Epidermal melanocyte (primary cell): ENCODE results near the gene LCN9.

Experiments
- DNase-seq: peaks from one replicate; pipeline ENCODE4 v3.0.0; 2011; ENCODE audit warnings: low spot score; ENCODE audit not compliant: insufficient read length

Gene LCN9

DNA sequence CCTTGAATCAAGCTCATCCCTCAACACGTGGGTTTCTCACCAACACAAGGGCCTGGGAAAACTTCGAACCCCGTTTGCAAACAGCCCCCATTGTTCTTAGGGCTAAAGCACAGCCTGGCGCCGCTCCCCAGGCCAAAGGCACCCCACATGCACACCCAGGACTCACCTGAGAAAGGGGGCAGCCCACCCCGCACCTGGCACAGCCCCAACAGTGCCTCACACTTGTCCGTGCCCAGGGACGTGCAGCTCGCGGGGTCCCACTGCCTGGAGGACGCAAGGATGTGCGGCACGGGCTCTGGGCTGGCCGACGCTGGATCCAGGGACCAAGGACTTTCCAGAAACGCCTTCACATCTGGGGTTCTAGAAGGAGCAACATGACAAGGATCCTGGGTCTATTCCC is 33.3 kb downstream of the LCN9 start:
- DNase-seq = no peak

DNA sequence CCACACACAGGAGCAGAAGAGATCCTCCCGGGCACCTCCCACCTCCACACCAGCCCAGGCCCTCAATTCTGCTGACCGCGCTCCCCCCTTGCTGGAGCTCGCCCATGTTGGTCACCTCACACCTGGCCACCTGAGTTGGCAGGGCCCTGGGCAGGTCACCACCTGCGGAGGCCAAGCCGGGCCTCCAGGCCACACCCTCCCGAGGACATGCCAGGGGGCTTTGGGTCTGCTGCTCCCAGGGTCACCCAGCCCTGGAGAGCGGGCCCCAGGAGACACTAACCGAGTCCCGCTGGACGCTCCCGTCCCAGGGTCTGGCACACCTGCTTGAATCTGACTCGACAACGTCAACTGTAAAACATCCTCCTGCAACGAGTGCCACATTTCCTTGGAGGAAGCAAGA is 34.1 kb downstream of the LCN9 start:
- no peak for DNase-seq

DNA sequence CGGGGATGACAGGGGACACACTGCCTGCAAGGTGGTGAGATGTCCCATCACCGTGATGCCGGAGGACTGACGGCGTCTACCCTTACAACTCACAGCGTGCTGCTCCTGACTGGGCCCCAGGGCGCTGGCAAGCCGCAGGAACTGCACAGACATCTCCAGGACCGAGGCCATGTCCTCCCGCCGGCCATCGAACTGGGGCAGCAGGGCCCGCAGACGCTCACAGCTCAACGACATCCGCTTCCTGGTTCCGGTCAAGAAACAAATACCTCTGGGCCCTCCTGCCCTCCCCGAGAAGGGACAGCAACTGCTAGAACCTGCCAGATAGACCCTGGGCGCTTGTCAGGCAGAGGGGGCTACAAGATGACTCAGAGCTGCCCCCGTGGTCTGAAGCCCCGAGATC is 35.1 kb downstream of the LCN9 start:
- DNase-seq = no peak

DNA sequence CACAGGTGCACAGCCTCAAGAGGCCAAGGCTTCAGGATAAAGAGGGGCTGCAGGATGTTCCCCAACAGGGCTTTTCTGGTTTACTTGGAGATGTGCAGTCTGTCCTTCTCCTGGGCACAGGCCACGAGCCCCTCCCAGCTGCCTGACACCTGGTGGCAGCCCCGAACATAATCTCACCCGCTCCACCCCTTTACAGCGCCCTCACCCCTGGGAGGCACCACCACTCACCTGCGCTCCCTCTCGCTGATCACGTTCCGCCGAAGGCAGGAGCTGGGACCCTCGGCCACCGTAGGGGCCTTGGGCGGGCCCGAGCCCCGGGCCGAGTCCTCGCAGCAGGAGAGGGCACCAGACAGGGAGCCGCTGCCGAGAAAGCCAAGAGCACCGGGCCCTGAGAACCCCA is 35.7 kb downstream of the LCN9 start:
- DNase-seq = no peak

DNA sequence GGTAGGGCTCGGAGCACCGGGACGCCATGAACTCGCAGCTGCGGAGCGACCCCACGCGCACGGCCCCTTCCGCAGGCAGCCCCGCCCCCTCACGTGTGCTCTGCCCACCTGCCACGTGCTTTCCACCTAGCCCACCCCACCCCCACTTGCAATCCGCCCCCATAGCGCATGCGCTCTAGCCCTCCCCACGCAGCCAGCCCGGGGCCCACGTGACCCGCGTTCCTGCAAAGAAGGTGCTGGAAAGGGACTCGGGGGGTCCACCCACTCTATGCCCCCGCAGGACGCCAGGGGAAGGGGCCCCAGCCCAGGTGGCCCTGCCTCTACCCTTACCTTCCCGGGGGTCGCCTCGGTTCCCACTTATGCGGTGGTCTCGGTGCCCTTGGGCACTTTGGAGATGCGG is 36.3 kb downstream of the LCN9 start, which contains the start of gene SOHLH1:
Gene SOHLH1, minus strand, starts transcription at position 42 of the 400 bp plus-strand sequence. Its CDS starts 14 bp downstream, at position 28.
- no peak for DNase-seq

DNA sequence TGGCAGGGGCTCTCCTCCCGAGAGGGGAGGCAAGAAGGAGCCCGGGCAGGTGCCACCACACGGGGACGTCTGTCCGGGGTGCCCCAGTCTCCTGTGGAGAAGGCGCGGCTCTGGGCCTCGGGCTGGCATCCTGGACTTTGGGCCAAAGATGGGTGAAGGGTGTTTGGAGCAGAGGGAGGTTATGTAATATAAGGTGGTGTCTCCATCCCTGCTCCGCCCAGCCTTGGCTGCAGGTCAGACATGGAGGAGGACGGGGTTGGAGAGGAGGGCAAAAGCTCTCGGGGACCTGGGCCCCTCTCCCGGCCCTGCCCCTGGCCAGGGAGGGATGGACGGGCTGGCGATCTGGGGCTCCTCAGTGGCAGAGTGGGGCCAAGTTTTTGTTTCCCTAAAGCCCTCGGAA is 37.4 kb downstream of the LCN9 start:
- no peak for DNase-seq

DNA sequence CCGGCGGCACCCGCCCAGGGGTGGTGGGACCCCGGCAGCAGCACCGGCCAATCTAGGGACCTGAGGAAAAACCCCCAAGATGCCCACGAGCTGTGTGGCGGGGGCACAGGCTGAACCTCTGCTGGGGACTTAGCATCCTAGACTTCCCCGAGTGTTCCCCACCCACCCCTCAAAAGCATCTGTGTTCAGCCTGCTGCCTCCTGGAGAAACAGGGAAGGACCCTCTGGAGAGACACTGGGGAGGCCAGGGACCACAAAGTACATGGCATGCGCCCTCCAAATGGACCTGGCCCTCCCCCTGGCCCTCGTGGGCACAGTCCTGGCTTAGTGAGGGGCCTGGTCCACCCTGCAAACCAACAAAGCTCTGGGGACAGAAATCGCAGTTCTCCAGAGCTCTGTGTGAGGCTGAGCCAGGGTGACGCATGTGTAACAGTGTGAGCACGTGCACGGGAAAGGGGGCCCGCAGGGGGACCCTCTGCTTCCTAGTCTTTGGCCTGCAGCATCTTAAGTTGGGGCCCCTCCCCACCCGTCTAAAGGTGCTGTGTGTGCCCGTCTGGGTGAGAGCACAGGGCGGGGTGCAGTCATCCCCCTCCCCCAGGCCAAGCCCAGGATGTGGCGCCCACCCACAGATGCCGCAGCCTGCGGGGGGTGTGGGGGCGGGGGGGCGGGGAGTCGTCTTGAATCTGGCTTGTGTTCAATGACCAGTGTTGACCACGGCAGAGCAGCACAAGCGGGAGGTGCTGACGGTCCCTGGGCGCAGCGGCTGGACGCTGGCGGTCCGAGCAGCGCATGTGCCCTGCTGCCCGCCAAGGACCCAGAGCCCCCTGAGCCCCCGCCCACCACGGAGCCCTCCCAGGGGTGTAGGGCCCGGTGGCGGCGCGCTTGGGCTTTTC is 38.2 kb downstream of the LCN9 start:
- DNase-seq = no peak

DNA sequence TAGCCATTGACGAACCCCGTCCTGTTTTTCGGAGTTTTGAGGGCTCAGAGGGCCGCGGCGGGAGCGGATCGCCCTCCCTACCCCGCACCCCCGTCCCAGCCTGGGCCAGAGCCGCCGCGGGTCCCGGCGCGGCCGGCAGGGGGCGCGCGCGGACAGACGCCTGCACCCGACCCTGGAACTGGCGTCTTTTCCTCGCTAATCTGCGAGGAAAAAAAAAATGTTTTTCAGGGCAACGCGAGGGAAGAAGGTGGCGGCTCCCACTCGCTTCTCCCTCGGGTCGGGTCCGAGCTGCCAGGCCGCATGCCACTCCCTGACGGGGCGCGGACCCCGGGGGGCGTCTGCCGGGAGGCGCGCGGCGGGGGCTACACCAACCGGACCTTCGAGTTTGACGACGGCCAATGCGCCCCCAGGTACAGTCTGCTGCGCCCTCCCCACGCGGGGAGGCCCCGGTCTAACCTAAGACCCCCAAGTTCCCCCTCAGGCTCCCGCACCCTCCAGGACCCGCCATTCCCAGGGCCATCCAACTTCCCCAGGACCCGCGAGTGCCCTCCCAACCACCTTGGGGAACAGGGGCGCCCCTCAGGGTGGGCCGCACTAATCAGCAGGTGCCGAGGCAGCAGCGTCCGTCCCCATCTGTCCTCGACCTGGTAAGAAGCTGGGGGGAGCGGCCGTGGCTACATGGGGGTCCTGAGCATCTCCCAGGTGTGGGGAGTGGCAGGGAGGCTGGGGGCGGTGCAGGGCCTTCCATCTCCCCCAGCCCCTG is 39.0 kb downstream of the LCN9 start, which contains the start of gene KCNT1:
Gene KCNT1, plus strand, starts transcription at position 227 of the 763 bp plus-strand sequence. Its CDS starts 74 bp downstream, at position 301.
- peak; percentile 89 for DNase-seq

DNA sequence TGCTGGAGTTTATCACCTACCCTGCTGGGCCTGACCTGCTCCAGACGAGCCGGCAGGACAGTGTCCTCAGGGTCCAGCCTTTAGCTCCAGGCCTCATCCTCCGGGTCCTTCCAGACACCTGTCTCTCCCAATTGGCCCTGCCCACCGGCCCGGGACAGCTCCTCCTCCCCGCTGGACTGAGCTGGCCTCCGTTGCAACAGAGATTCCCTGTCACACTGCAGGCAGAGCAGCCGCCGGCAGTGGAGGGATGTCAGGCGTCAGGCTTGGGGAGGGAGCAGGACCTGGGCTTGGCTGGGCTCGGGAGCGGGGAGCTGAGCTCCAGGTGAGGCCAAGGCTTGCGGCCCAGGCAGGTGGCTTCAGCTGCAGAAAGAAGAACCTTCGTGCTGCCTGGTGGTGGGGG is 40.6 kb downstream of the LCN9 start:
- no peak for DNase-seq

DNA sequence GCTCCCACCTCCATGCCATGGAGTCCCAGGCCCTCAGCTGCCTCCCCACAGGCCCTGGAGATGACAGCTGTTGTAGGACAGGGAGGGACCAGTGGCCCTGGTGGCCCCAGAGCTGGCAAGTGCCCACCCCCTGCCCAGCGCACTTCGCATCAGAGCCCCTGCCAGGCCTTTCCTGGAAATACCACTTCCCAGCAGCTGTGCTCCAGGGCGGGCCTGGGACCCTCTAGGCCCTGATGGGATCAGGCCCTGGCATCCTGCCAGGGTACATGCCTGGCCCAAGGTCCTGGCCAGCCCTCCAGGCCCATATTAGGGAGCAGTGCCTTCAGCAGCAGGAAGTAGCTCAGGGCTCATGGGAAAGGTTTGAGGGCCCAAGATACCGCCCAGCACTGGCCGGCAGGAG is 41.4 kb downstream of the LCN9 start:
- no peak for DNase-seq

DNA sequence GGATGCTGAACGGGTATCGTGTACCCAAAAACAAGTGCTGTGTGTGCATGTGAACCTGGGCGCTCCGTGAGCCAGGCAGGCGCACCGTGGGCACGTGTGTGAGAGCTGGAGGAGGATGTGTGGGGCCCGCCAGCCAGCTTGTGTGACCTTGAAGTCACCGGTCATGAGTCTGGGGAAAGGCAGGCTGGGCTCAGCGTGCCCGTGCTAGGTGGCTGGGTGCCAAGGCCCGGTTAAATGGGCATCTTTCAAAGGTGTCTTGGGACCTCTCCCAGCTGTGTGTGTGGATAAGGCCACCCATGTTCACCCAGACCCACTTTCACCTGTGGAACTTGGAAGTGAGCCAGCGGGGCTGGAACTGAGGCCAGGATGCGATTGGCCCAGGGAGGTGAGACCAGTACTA is 42.3 kb downstream of the LCN9 start:
- no peak for DNase-seq

DNA sequence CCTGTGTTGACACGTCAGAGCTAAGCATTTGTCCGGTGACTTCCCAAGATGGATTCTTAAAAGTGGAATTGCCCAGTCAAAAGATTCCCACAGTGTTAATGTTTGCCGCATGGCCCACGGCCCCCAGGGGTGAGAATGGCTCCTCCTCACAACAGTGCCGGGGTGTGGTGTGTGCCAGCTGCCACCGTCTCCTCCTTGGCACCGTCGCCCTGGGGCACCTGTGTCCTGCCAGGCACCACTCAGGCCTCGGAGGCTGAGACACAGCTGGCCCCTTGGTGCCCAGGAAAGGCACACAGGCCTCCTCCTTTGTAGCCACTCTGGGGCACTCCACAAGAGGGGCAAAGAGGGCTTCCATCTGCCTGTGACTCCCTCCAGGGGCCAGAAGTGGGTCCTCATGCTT is 43.2 kb downstream of the LCN9 start:
- no peak for DNase-seq

DNA sequence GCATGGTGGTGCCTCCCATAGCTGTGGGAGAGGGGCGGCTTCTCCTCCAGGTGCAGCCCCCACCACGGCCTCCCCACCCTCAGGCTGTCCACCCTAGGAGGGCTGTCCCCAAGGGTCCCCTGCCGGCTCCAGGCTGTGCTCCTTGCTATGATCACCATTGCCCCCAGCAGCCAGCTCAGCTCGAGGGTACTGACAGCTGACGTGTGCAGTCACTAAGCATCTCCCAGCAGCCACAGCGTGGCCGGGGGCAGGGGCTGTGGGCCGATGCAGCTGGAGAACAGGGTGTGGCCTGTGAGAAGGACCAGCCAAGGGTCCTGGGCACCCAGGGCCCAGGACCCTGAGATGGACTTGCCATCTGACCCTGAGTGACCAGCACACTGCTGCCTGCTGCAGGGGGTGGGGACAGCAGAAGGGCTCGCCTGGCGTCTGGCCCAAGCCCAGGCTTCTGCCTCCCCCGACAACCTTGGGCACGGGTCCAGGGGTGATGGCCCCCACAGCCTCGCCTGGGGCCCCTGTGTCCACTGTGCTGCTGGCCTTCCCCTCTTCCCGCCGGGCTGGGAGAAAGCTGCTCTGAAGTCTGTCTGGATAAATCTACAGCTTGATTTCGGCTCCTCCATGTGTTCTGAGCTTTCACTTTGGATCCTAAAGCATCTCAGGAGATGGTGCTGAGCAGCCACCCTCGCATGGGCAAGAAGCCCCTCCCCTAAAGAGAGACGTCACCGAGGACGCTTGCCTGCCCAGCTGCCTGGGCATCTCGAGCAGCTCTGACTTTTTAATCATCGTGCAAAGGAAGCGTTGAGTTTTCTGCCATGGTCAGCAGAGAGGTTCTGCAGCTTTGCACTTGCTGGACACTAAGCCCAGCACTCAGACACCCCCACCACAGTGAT is 44.4 kb downstream of the LCN9 start:
- DNase-seq = no peak

DNA sequence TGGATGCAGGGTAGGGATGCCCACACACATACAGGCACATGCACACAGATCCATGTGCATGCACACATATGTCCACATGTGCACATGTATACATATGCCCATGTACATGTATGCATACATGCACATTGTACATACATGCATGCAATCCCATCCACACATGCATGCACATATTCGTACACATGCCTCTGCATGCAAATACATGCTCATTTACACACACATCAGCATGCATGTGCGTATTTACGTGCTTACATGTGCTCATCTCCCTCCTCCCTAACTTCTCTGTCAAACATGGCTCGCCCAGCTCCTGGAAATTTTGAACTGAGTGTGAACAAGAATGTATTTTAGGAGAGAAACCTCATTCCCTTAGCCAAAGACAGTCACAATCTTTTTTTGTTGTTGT is 45.1 kb downstream of the LCN9 start:
- no peak for DNase-seq

DNA sequence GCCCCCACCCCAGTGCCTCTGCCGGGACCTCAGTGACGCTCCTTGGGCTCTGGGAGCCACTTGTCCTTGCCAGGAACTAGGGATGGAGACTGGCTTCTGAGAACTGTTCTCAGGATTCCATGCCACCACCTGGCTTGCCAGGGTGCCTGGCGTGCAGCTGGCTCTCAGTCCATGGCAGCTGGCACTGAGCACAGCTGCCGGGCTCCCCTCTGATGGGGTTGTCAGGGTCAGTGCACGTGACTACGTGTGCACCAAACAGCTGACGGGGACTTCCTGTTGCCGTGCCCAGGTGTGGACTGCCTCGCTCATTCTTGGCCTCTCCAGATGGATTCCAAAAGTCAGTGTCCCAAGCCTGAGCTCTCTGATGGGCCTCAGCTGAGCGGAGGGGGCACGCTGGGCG is 48.3 kb downstream of the LCN9 start:
- no peak for DNase-seq

DNA sequence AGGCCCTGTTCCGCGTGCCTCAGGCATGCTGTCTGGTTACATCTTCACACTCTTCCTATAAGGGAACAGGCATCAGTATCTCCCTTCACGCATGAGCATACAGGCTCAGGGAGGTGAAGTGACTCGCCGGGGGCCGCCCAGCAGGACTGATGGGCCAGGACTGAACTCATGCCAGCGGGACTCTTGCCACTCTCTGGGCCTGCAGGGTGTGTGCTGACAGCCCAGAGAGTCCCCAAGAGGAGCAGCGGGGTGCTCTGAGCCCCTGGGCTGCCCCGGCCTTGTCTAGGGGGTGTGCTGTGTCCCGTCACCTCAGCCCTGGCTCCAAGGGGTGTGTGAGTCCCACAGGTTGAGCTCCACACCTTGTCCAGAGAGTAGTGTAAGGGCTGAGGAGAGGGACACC is 48.8 kb downstream of the LCN9 start:
- no peak for DNase-seq

DNA sequence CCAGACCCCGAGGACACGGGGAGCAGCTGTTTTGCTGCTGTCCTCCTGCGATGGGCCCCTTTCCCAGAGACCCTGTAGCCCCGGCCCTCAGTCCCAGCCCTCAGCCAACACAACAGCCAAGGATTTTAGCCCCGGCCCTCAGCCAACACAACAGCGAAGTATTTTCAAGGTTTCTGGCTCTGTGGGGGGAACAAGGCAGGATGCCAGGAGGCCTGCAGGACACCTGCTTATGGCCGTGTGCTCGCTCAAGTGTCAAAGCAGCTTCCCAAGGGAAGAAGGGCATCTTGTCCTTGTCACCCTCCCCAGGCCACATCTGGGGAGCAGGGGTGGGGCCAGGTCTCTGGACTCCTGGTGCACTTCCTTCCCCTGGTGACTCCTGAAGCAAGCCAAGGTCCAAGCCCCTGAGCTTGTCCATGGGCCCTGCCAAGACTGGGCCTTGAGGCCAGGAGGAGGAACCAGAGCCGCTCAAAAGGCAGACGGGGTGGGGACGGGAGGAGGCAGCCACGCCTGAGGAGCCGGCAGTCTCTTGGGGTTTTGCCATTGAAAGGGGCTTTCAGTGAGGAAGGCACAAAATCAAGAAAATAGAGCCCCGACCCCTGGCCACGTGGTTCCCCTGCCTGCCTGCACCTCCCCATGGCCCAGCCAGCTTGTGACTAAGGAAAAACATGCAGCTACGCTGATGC is 49.6 kb downstream of the LCN9 start:
- DNase-seq = no peak

DNA sequence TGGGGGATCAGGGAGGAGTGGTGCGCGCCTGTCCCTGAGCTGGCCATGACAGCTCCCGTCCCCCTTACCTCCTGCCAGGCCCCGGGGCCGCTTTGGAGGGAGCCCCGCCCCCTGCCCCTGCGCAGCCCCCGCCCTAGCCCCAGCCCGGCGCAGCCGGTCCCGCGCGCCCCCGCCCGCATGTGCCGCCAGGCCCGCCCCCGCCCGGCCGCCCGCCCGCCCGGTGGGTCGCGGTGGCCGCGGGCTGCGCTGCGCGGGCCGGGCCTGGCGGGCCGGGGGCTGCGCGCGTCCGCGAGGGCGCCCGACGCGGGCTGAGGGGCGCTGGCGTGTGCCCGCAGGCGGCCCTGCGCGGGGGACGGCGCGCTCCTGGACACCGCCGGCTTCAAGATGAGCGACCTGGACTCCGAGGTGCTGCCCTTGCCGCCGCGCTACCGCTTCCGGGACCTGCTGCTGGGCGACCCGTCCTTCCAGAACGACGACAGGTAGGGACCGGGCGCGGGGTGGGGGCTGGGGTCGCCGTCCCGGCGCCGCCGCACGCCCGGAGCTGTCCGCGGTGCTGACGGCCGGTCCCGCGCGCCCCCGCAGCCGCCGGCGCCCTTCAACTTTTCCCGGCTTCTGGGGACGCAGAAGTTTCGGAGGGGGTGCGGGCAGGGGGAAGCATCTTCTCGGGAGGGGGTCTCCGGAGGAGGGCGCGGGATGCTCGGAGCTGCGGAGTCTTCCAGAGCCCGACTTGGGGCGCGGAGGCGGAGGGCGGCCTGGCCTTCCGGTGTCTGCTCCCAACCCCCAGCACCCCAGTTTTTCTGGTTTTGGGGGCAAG is 51.3 kb downstream of the LCN9 start:
- DNase-seq = no peak

DNA sequence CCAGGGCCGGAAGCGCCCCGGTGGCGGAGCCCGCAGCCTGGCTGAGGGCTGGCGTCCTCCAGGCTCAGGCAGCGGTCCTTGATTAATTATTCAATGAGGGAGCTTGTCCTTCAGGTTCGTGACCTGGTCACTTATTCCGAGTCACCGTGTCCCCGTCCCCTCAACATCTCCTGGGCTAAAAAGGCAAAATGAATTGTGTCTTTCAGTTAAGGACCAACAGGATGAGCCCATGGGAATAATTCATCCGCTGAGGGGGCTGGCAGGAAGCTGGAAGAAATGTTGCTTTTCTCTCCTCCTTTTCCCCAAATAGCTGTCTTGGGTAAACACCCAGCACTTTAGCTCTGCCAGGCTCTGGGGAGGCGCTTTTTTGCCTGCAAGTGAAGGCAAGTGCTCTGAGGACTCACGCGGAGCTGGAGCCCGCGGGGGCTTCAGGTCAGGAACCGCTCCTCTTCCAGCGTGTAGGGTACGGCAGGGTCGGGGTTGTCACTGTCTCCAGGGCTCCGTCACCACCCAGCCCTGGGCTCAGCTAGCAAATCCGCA is 52.0 kb downstream of the LCN9 start:
- DNase-seq = no peak

DNA sequence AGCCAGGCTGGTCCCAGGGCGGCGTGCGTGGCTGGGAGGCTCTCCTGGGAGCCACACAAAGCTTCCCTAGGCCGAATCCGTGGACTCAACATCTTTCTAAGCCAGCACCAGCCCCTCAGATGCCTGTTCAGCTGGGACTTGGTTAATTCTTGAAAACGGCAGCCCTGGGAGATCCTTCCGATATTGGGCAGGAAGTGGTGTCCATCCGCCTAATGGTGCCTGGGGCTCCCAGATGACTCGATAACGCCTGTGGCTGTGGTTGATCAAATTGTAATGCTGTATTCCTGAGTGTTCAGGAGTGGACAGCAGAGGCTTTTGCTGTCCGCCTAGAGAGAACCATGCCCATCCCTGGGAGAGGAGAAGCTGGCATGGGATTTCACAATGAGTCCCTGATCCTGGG is 52.9 kb downstream of the LCN9 start:
- DNase-seq = no peak
